ENCODE results near the gene BNIP3. TPM values are rescaled to one million over a fixed set of nuclear protein-coding genes. Genes with fewer than 3 reads are reported as not detected.
"Not testable (repeated sequence)": the region's sequence is repeated elsewhere in the genome, so short reads cannot be mapped to it uniquely, and the experiment has no call there.

The BNIP3 gene
- total RNA-seq, 2 donors from 2014 or later, result 33.6 to 81.5 TPM

DNA sequence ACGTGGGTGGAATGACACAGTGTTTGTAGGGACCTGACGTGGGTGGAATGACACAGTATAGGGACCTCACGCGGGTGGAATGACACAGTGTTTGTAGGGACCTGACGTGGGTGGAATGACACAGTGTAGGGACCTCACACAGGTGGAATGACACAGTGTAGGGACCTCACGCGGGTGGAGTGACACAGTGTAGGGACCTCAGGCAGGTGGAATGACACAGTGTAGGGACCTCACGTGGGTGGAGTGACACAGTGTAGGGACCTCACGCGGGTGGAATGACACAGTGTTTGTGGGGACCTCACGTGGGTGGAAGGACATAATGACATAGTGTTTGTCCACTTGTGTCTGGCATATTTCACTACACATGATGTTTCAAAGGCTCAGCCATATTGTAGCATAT, 61.6 kb downstream of the BNIP3 start:
- no peaks in the 10 kb centered on the region for H3K27me3 ChIP-seq (replicated peaks; ENCODE audit: insufficient read depth)
- TF ChIP-seq CTCF (IDR thresholded peaks at IDR 0.05), result no peak
- DNase-seq (ENCODE audit: low spot score), result no peak
- no peaks in the 10 kb centered on the region for H3K4me1 ChIP-seq (ENCODE audit: control insufficient read depth in 1 of 2, low read depth in 2 of 2)
- ATAC-seq (ENCODE audit: insufficient number of reproducible peaks, low FRiP score, low read depth), result no peak
- no peak overlapping the region for H3K27ac ChIP-seq
- H3K36me3 ChIP-seq, result no peaks in the 10 kb centered on the region
- H3K4me3 ChIP-seq, result no peak overlapping the region
- no peaks in the 10 kb centered on the region for H3K9me3 ChIP-seq

DNA sequence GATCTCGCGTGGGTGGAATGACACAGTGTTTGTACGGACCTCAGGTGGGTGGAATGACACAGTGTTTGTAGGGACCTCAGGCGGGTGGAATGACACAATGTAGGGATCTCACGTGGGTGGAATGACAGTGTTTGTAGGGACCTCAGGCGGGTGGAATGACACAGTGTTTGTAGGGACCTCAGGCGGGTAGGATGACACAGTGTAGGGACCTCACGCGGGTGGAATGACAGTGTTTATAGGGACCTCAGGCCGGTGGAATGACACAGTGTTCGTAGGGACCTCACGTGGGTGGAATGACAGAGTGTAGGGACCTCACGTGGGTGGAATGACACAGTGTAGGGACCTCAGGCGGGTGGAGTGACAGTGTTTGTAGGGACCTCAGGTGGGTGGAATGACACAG, 62.3 kb downstream of the BNIP3 start:
- not testable (repeated sequence) for H3K27me3 ChIP-seq (replicated peaks; ENCODE audit: insufficient read depth); H3K9me3 ChIP-seq; H3K27ac ChIP-seq; H3K4me3 ChIP-seq; H3K4me1 ChIP-seq (ENCODE audit: control insufficient read depth in 1 of 2, low read depth in 2 of 2); DNase-seq (ENCODE audit: low spot score); H3K36me3 ChIP-seq; ATAC-seq (ENCODE audit: insufficient number of reproducible peaks, low FRiP score, low read depth)

Other genes starting within 250 kb of the BNIP3 start
- gene PPP2R2D, start 80.9 kb downstream of the BNIP3 start, total RNA-seq, result 10 to 100 TPM; 23.0 to 34.1 TPM
- 1 to 10 TPM in 1 of 2 donors, under 1 TPM in 1; 0.42 to 1.4 TPM for gene JAKMIP3, start 84.0 kb upstream of the BNIP3 start, total RNA-seq
- gene DPYSL4, start 205.0 kb upstream of the BNIP3 start, total RNA-seq, result under 1 TPM in 1 of 2 donors, not detected in 1; 0.28 TPM